ENCODE results near the gene BHLHE23.
A peak's percentile ranks its signal among the peaks of the same experiment; 100 is the strongest.

BHLHE23 gene

DNA sequence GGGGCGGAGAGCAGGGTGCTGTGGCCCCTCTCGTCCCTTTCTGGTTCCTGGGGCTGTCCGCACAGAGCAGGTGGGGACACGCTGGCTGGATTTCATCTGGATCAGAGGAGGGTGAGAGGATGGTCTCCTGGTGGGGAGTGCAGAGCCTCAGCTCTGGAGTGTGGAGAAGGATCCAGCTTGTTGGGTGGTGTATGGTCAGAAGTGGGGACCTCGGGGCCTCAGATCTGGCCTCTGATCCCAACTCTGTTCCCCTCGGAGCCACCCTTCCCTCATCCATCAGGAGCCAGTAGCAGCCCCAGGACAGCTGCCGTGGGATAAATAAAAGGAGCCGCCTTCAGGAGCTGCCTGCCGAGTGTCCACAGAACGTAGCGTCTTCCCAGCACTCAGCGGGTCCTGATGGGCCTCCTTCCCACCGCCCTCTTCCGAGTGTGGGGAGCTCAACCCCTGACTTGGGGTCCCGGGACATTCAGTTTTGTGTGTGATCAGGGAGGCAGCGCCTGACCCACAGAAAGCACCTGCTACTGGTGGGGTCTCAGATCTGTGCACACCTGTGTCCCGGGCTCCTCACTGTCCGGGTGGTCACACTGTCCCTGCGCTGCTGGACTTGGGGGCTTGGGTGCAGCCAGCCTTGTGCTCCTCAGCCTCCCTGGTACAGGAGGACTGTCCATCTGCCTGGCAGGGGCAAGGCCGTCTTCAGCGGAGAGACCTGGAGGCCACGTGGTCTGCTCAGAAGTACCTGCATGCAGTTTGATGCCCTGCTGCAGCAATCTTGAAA, 25.4 kb upstream of the BHLHE23 start:
- POLR2A ChIA-PET (ENCODE audit: low non-redundant PET) = no interaction called here
- no peak overlapping the region for H3K27ac ChIP-seq
- TF ChIP-seq, protein P1, sequence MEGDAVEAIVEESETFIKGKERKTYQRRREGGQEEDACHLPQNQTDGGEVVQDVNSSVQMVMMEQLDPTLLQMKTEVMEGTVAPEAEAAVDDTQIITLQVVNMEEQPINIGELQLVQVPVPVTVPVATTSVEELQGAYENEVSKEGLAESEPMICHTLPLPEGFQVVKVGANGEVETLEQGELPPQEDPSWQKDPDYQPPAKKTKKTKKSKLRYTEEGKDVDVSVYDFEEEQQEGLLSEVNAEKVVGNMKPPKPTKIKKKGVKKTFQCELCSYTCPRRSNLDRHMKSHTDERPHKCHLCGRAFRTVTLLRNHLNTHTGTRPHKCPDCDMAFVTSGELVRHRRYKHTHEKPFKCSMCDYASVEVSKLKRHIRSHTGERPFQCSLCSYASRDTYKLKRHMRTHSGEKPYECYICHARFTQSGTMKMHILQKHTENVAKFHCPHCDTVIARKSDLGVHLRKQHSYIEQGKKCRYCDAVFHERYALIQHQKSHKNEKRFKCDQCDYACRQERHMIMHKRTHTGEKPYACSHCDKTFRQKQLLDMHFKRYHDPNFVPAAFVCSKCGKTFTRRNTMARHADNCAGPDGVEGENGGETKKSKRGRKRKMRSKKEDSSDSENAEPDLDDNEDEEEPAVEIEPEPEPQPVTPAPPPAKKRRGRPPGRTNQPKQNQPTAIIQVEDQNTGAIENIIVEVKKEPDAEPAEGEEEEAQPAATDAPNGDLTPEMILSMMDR (conservative IDR thresholded peaks at IDR 0.05; ENCODE audit: low read depth) = no peak
- CTCF ChIA-PET = interaction anchor here (2.3 kb wide), 1 partner anchor 23 kb away, joined by 14 read pairs; no protein-coding TSS in a partner anchor
- DNase-seq (ENCODE audit: low spot score) = no peak

- CTCF ChIA-PET = interaction anchor here (0.7 to 2.3 kb wide), 2 partner anchors 9 to 22 kb away, joined by 3 to 14 read pairs; no protein-coding TSS in a partner anchor
- no peak for DNase-seq (ENCODE audit: low spot score)
- POLR2A ChIA-PET (ENCODE audit: low non-redundant PET) = no interaction called here
- TF ChIP-seq, protein P1 (conservative IDR thresholded peaks at IDR 0.05; ENCODE audit: low read depth) = no peak
- no peak overlapping the region for H3K27ac ChIP-seq
Measured at GRCh38 chr20:63031251-63032014, 24.7 kb upstream of the BHLHE23 start.

DNA sequence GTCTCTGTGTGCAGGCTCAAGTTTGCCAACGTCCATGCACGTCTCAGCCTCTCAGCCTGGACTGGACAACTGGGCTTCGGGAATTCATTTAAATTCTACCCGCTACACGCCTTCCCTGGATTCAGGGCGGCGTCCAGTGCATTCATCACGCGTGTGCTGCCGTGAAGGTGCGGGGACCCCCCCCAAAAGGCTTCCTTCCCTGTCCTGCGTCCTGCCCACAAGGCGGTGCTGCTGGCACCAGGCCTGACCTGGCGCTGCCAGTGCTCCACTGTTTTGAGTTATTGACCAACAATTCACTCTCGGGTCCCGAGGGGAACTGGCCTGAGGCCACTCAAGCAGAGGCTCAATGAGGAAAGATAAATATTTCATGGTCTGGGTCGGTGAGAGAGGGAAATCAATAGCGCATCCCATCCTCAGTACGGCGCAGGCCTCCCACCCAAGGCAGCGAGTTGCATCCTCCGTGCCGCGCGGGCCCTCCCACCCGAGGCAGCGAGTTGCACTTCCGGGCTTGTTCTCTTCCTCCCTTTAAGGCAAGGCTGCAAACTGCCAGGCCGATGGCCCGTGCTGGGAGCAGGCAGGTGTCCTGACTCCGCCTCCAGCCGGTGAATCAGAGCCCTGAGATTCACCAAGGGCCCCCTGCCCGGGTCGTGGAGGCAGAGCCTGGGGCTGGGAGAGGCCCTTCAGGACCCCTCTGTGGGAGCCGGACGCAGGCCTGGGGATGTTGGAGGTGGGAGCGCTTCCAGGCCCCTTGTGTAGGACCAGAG, 22.8 kb upstream of the BHLHE23 start:
- peak; percentile 71 for DNase-seq (ENCODE audit: low spot score)
- TF ChIP-seq, protein P1 (conservative IDR thresholded peaks at IDR 0.05; ENCODE audit: low read depth) = no peak
- H3K27ac ChIP-seq = no peak overlapping the region
- ChIA-PET CTCF (interaction anchor here (1.1 to 2.3 kb wide), 2 partner anchors 20 to 27 kb away, joined by 5 to 14 read pairs; no protein-coding TSS in a partner anchor), POLR2A (ENCODE audit: low non-redundant PET) (no interaction called here)

- TF ChIP-seq, protein P1 (conservative IDR thresholded peaks at IDR 0.05; ENCODE audit: low read depth) = no peak
- H3K27ac ChIP-seq = no peak overlapping the region
- ChIA-PET POLR2A (ENCODE audit: low non-redundant PET) (no interaction called here), CTCF (interaction anchor here (0.5 to 0.6 kb wide), 2 partner anchors 26 to 195 kb away, joined by 3 to 5 read pairs; no protein-coding TSS in a partner anchor)
- DNase-seq (ENCODE audit: low spot score) = no peak
Measured at GRCh38 chr20:63028461-63028921, 21.7 kb upstream of the BHLHE23 start.

- peak; percentile 62 for DNase-seq (ENCODE audit: low spot score)
- CTCF ChIA-PET = interaction anchor here (0.5 to 0.7 kb wide), 3 partner anchors 8 to 195 kb away, joined by 3 read pairs; no protein-coding TSS in a partner anchor
- POLR2A ChIA-PET (ENCODE audit: low non-redundant PET) = no interaction called here
Measured at GRCh38 chr20:63027922-63028389, 21.2 kb upstream of the BHLHE23 start.

More at GRCh38 chr20:63027922-63028389, 21.2 kb upstream of the BHLHE23 start:
- TF ChIP-seq, protein P1 (conservative IDR thresholded peaks at IDR 0.05; ENCODE audit: low read depth) = no peak
- no peak overlapping the region for H3K27ac ChIP-seq

Data from RWPE1 (cell line).